GM21447 (cell line): ENCODE measurements around the gene POFUT1.
"Not testable (repeated sequence)": the region's sequence is repeated elsewhere in the genome, so short reads cannot be mapped to it uniquely, and the experiment has no call there.

Experiments used
- ATAC-seq: cut with Tn5 transposase; IDR thresholded peaks from one replicate; pipeline ENCODE4 v1.9.1; 2021; ENCODE audit not compliant: unreplicated experiment

POFUT1 gene

DNA sequence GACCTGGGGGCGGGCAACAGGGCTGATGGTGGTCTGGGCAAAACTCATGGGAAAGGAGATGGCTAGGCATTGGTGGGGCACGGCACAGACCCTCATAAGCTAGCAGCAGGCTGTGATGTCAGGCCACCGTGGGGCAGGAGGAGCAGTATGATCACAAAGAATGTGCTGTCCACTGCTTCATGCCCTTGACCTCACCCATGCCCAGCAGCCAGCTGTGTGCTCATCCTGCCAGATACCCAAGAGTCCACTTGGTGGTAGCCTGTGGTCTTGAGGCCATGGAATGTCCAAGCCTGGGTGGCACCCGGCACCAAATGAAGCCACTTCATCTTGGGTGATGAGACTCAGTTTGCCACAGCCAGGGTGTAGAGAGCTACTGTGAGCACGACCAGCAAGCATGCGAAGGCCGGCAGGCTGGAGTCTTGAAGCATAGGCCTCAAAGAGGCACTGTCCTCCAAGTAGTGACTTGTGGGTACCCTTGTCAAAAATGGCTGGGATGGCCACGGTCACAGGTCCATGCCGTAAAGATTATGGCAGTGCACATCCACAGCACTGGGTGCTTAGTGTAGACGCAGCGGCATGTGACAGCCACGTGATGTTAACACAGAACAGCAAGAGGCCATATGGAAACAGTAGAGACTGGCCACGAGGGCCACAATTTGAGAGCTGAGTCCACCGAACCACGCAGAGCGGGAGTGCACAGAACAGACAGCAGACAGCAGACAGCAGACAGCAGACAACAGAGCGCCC lies 19.1 kb upstream of the POFUT1 start:
- no peak for ATAC-seq

DNA sequence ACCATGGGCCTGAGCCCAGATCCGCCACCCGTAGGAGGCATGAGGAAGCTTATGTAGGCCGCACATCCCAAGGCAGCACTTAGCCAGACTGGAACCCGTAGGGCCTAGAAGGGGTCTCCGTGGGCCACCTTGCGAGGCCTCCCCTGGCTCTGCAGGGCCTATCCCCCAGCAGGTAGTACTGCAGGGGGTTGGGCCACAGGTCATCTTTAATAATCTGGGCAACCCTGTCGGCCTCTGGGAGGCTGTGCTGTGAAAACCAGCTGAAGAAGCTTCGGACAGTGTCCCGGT lies 18.6 kb upstream of the POFUT1 start:
- no peak for ATAC-seq

- ATAC-seq, result no peak
Observed at GRCh38 chr20:32189691-32190615, 17.7 kb upstream of the POFUT1 start.

DNA sequence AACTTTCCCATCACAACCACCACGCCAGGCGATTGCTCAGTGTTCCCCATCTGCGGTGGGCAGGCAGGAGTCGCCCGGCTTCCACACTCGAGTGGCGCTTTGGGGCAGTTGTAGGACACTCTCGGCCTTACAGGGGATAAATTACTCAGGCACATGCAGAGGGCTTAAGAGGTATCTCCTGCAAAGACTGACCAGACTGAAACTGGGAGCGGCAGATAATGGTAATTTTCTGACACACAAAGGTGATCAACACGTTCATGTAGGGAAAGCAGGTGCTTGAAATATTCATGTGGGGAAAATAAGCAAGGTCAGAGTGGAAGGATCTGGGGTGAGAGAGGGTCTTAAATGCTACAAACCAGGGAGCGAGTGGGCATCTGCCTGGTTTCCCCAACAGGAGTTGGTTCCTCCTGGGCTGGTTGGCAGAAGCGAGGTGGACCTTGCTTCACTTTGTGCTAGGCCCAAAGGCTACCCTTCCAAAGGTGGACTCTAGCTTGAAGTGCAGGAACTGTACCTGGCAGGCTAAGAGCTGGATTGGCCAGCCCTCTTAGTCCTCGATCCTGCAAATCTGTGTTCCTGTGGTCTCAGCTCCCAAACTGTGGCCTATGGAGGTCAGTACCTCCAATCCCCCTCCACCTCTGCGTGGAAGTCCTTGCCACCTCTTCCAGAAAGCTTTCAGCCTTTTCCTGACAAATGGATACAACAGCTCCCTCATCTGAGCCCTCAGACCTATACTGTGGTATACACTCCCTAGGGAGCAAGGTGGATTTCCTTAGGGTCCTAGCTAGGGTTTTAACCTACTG lies 16.9 kb upstream of the POFUT1 start:
- no peak for ATAC-seq

DNA sequence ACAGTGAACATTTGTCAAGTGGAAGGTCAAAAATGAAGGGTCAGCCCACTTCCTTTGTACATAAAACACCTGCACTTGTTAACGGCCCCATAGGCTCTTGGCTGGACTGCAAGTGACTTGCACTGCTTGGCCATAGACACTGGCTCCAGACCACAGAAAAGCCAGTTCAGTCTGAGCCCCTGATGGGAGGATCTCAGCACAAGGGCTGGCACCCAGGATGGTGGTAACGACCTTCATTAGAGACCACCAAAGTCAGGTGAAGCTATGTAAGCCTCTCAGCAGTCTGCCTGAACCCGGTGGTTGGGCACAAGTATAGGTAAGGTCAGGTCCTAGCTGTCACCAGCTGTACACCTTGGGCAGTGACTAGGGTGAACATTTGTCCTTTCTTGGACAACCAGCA lies 16.3 kb upstream of the POFUT1 start:
- ATAC-seq, result no peak

- no peak for ATAC-seq
Observed at GRCh38 chr20:32191873-32192272, 15.8 kb upstream of the POFUT1 start.

GRCh38 chr20:32192698-32193097 lies 15.0 kb upstream of the POFUT1 start:
- ATAC-seq, result no peak

- not testable (repeated sequence) for ATAC-seq
Observed at GRCh38 chr20:32193336-32193735, 14.3 kb upstream of the POFUT1 start.

- no peak for ATAC-seq
Observed at GRCh38 chr20:32193996-32194395, 13.7 kb upstream of the POFUT1 start.

- ATAC-seq, result no peak
Observed at GRCh38 chr20:32195581-32195980, 12.1 kb upstream of the POFUT1 start.

GRCh38 chr20:32196613-32197012 lies 11.1 kb upstream of the POFUT1 start:
- not testable (repeated sequence) for ATAC-seq

DNA sequence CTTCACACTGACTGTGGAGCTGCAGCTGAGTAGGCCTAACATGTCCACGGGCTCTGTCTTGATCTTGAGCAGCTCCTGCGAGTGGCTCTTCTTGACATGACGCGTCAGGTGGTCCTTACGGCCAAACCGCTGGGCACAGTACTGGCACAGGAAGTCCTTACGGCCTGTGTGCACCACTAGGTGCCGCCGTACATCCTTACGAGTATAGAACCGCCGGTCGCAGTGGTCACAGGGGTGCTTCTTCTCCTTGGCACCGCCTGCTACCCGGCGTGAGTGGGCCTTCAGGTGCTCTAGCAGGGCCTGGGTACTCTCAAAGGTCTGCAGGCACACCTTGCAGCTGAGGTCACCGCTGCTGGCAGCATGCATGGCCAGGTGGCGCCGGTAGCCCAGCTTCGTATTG lies 10.5 kb upstream of the POFUT1 start:
- not testable (repeated sequence) for ATAC-seq

GRCh38 chr20:32199006-32199405 lies 8.7 kb upstream of the POFUT1 start:
- no peak for ATAC-seq

- no peak for ATAC-seq
Observed at GRCh38 chr20:32201296-32201976, 6.2 kb upstream of the POFUT1 start.

GRCh38 chr20:32201977-32202363 lies 5.7 kb upstream of the POFUT1 start:
- ATAC-seq, result no peak

- ATAC-seq, result no peak
Observed at GRCh38 chr20:32203356-32204204, 4.1 kb upstream of the POFUT1 start.

GRCh38 chr20:32204205-32205109 lies 3.2 kb upstream of the POFUT1 start:
- no peak for ATAC-seq

GRCh38 chr20:32205110-32205842 lies 2.4 kb upstream of the POFUT1 start:
- ATAC-seq, result no peak
